CD14-positive monocyte (primary cell): ENCODE measurements around the gene OSBPL6. TPM values are rescaled to one million over a fixed set of nuclear protein-coding genes. Genes with fewer than 3 reads are reported as not detected.
A peak's percentile ranks its signal among the peaks of the same experiment; 100 is the strongest.

Source experiments
- DNase-seq, 3 donors: peaks; one replicate each; pipeline ENCODE4 v3.0.0-alpha.2; 2011 to 2022
- H2AFZ ChIP-seq: 2 replicates; pipeline ENCODE4 v1.6.0; 2012; ENCODE audit warnings: mild to moderate bottlenecking, low read depth, low read length, inconsistent platforms; ENCODE audit not compliant: insufficient read depth, poor library complexity, severe bottlenecking
- H3K27ac ChIP-seq, 2 donors: 1 replicate in 1 of 2; 2 replicates in 1 of 2; pipeline ENCODE4 v1.5.1; 2012 to 2013; ENCODE audit warnings: low read length in 2 of 2, control low read depth in 1 of 2, inconsistent platforms in 1 of 2, low read depth in 1 of 2, mild to moderate bottlenecking in 1 of 2
- H3K27me3 ChIP-seq, 2 donors: one replicate each; pipeline versions ENCODE4 v1.6.0 to v1.6.1; 2011 to 2013; ENCODE audit warnings: low read length in 2 of 2; ENCODE audit not compliant: control insufficient read depth in 2 of 2, insufficient read depth in 2 of 2
- H3K36me3 ChIP-seq, 2 donors: replicated peaks in 1 of 2; 1 replicate in 1 of 2; 2 replicates in 1 of 2; pipeline versions ENCODE4 v1.5.1 to v1.6.1; 2012 to 2013; ENCODE audit warnings: low read length in 2 of 2, control low read depth in 1 of 2, inconsistent platforms in 1 of 2, mild to moderate bottlenecking in 1 of 2; ENCODE audit not compliant: insufficient read depth in 2 of 2, control insufficient read depth in 1 of 2
- H3K4me1 ChIP-seq, 2 donors: 1 replicate in 1 of 2; 2 replicates in 1 of 2; pipeline versions ENCODE4 v1.5.1 to v1.6.1; 2012 to 2013; ENCODE audit warnings: low read length in 2 of 2, control low read depth in 1 of 2, inconsistent platforms in 1 of 2, mild to moderate bottlenecking in 1 of 2, moderate library complexity in 1 of 2; ENCODE audit not compliant: insufficient read depth in 2 of 2, control insufficient read depth in 1 of 2
- H3K4me2 ChIP-seq: replicated peaks from 2 replicates; pipeline ENCODE3; 2012; ENCODE audit warnings: low read length, moderate library complexity, mild to moderate bottlenecking; ENCODE audit not compliant: poor library complexity, severe bottlenecking; ENCODE audit errors: extremely low read depth
- H3K4me3 ChIP-seq, 3 experiments: fragments of 200-600 bp in 1 of 3; sonication (generic) in 1 of 3; replicated peaks in 1 of 3; 1 replicate in 2 of 3; 2 replicates in 1 of 3; pipeline ENCODE4 v1.5.1; 2011 to 2013; ENCODE audit warnings: low read length in 3 of 3, mild to moderate bottlenecking in 3 of 3, control low read depth in 2 of 3, low read depth in 2 of 3, inconsistent platforms in 1 of 3, moderate library complexity in 1 of 3
- H3K79me2 ChIP-seq: 2 replicates; pipeline ENCODE4 v1.6.0; 2012; ENCODE audit warnings: mild to moderate bottlenecking, control low read depth, inconsistent platforms, low read length, moderate library complexity; ENCODE audit not compliant: insufficient read depth
- H3K9ac ChIP-seq: 2 replicates; pipeline ENCODE4 v1.6.0; 2017; ENCODE audit warnings: low read length, mild to moderate bottlenecking; ENCODE audit not compliant: insufficient read depth, poor library complexity, severe bottlenecking
- H3K9me3 ChIP-seq, 2 donors: replicated peaks in 1 of 2; 1 replicate in 1 of 2; 2 replicates in 1 of 2; pipeline versions ENCODE4 v1.5.1 to v1.6.1; 2012 to 2013; ENCODE audit warnings: low read length in 2 of 2, control low read depth in 1 of 2; ENCODE audit not compliant: control insufficient read depth in 1 of 2, insufficient read depth in 1 of 2
- H4K20me1 ChIP-seq: 2 replicates; pipeline ENCODE4 v1.6.0; 2012; ENCODE audit warnings: mild to moderate bottlenecking, low read length, control low read depth, moderate library complexity; ENCODE audit not compliant: insufficient read depth
- H3K27ac Mint-ChIP-seq, 7 donors: one replicate each; pipeline ENCODE4 v1.8.0; 2020; ENCODE audit warnings: mild to moderate bottlenecking in 7 of 7, mixed read lengths in 7 of 7, moderate library complexity in 6 of 7, inconsistent platforms in 2 of 7
- H3K27me3 Mint-ChIP-seq, 3 donors: one replicate each; pipeline ENCODE4 v1.8.0; 2021 to 2022; ENCODE audit warnings: low read depth in 3 of 3, mild to moderate bottlenecking in 3 of 3, mixed read lengths in 3 of 3, moderate library complexity in 3 of 3, inconsistent platforms in 1 of 3
- H3K36me3 Mint-ChIP-seq, 2 donors: one replicate each; pipeline ENCODE4 v1.8.0; 2020; ENCODE audit warnings: mixed read lengths in 2 of 2, inconsistent platforms in 1 of 2, mild to moderate bottlenecking in 1 of 2
- H3K4me1 Mint-ChIP-seq: one replicate; pipeline ENCODE4 v1.8.0; 2020; ENCODE audit warnings: mild to moderate bottlenecking, mixed read lengths
- H3K4me3 Mint-ChIP-seq, 2 donors: one replicate each; pipeline ENCODE4 v1.8.0; 2020; ENCODE audit warnings: mild to moderate bottlenecking in 2 of 2, mixed read lengths in 2 of 2, moderate library complexity in 1 of 2
- H3K9me3 Mint-ChIP-seq, 7 donors: one replicate each; pipeline ENCODE4 v1.8.0; 2020 to 2022; ENCODE audit warnings: mixed read lengths in 7 of 7, mild to moderate bottlenecking in 6 of 7, moderate library complexity in 6 of 7, inconsistent platforms in 2 of 7
- whole genome bisulfite sequencing: methylation state at CpG from one replicate; pipeline ENCODE4 v1.1.5; 2013; ENCODE audit warnings: missing lambda C conversion rate; ENCODE audit not compliant: insufficient coverage; 5-methylcytosine and 5-hydroxymethylcytosine counted together
- intact Hi-C, 2 donors: fragments of 100-400 bp; cut with micrococcal nuclease; formaldehyde crosslinking; loops; one replicate each; pipeline versions ENCODE4 v1.15.0 to v1.15.1; 2023
- polyA plus RNA-seq, 3 donors: library from polyadenylated mRNA; depleted of rRNA in 1 of 3; unstranded in 2 of 3; stranded (reverse) in 1 of 3; fragments of 300-500 nt in 2 of 3; fragments of >200 nt in 1 of 3; fragmentation: Illumina TruSeq in 2 of 3; gene quantifications; 1 replicate in 2 of 3; 2 replicates in 1 of 3; pipeline ENCODE4 v1.2.3, GENCODE V29; 2012 to 2021
- TF ChIP-seq, protein P1 (sequence below): fragments of 200-600 bp; IDR thresholded peaks from one replicate; pipeline ENCODE4 v1.8.0; 2022; ENCODE audit warnings: antibody characterized with exemption, mild to moderate bottlenecking

Gene OSBPL6
- polyA plus RNA-seq, 3 donors: not detected

GRCh38 chr2:178279636-178280035 lies 85.3 kb downstream of the OSBPL6 start:
- DNase-seq: no peak
- no peaks in the 10 kb centered on the region for H3K79me2 ChIP-seq
- H3K4me1 Mint-ChIP-seq: peaks cover 14% of the 10 kb centered on the region
- H3K36me3 Mint-ChIP-seq: no peaks in the 10 kb centered on the region
- no peak overlapping the region for H2AFZ ChIP-seq
- intact Hi-C loops: no loop called here
- H3K9me3 Mint-ChIP-seq: no peaks in the 10 kb centered on the region
- no peaks in the 10 kb centered on the region for H3K9me3 ChIP-seq
- no peak overlapping the region for H3K27ac Mint-ChIP-seq
- H3K36me3 ChIP-seq: no peaks in the 10 kb centered on the region
- H3K27ac ChIP-seq: no peak overlapping the region
- 100% methylated on average over 1 of the region's 10 CpGs for WGBS
- TF ChIP-seq, protein P1, sequence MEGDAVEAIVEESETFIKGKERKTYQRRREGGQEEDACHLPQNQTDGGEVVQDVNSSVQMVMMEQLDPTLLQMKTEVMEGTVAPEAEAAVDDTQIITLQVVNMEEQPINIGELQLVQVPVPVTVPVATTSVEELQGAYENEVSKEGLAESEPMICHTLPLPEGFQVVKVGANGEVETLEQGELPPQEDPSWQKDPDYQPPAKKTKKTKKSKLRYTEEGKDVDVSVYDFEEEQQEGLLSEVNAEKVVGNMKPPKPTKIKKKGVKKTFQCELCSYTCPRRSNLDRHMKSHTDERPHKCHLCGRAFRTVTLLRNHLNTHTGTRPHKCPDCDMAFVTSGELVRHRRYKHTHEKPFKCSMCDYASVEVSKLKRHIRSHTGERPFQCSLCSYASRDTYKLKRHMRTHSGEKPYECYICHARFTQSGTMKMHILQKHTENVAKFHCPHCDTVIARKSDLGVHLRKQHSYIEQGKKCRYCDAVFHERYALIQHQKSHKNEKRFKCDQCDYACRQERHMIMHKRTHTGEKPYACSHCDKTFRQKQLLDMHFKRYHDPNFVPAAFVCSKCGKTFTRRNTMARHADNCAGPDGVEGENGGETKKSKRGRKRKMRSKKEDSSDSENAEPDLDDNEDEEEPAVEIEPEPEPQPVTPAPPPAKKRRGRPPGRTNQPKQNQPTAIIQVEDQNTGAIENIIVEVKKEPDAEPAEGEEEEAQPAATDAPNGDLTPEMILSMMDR: no peak
- H3K4me3 Mint-ChIP-seq: no peak overlapping the region
- no peak overlapping the region for H3K4me3 ChIP-seq
- no peaks in the 10 kb centered on the region for H3K27me3 ChIP-seq
- peaks cover 0 to 7% (median 2%) of the 10 kb centered on the region in 3 donors for H3K27me3 Mint-ChIP-seq
- no peak overlapping the region for H3K4me2 ChIP-seq
- H3K4me1 ChIP-seq: peaks cover 16 to 20% of the 10 kb centered on the region in 2 donors
- H4K20me1 ChIP-seq: no peaks in the 10 kb centered on the region
- no peak overlapping the region for H3K9ac ChIP-seq

GRCh38 chr2:178280244-178280852 lies 86.0 kb downstream of the OSBPL6 start:
- TF ChIP-seq, protein P1: peak; percentile 89
- Histone ChIP-seq H3K4me2 (no peak overlapping the region), H3K4me3 (no peak overlapping the region), H3K4me1 (peaks cover 16 to 20% of the 10 kb centered on the region in 2 donors), H3K9me3 (no peaks in the 10 kb centered on the region), H3K79me2 (no peaks in the 10 kb centered on the region), H2AFZ (no peak overlapping the region), H3K27ac (no peak overlapping the region), H4K20me1 (no peaks in the 10 kb centered on the region), H3K36me3 (no peaks in the 10 kb centered on the region), H3K27me3 (no peaks in the 10 kb centered on the region), H3K9ac (no peak overlapping the region)
- Mint-ChIP-seq H3K36me3 (no peaks in the 10 kb centered on the region), H3K4me3 (no peak overlapping the region), H3K27me3 (peaks cover 0 to 7% (median 0%) of the 10 kb centered on the region in 3 donors), H3K27ac (no peak overlapping the region), H3K9me3 (no peaks in the 10 kb centered on the region), H3K4me1 (peaks cover 14% of the 10 kb centered on the region)
- intact Hi-C loops: no loop called here
- DNase-seq: peak; percentile 4 to 43 (median 33)
- WGBS: 83% methylated on average over 1 of the region's 4 CpGs
